Bronchial epithelial cell (primary cell): ENCODE results near the gene MACROD1. TPM values are rescaled to one million over a fixed set of nuclear protein-coding genes. Genes with fewer than 3 reads are reported as not detected.

Source experiments
- DNase-seq: peaks from one replicate; pipeline ENCODE4 v3.0.0-alpha.2; 2010; ENCODE audit warnings: low read depth
- FAIRE-seq: peaks from 2 replicates; lab custom pipeline; 2011; peaks lifted over from hg19 to GRCh38; lab: Jason Lieb, UNC
- H3K27me3 ChIP-seq: 2 replicates; pipeline ENCODE4 v1.5.1; 2011; ENCODE audit warnings: low read length; ENCODE audit not compliant: control insufficient read depth, insufficient read depth
- H3K36me3 ChIP-seq: 2 replicates; pipeline ENCODE4 v1.5.1; 2011; ENCODE audit warnings: low read length; ENCODE audit not compliant: control insufficient read depth, insufficient read depth
- H3K4me3 ChIP-seq: 2 replicates; pipeline ENCODE4 v1.5.1; 2011; ENCODE audit warnings: mild to moderate bottlenecking, low read depth, low read length, control low read depth
- CTCF ChIP-seq: IDR thresholded peaks from 2 replicates; pipeline ENCODE4 v1.5.1; 2011; ENCODE audit warnings: mild to moderate bottlenecking, moderate library complexity, low read length, control low read depth, inconsistent platforms; ENCODE audit not compliant: insufficient read depth, severe bottlenecking
- total RNA-seq: library from RNA; depleted of rRNA; stranded (reverse); fragments of >200 nt; gene quantifications from 2 replicates; pipeline ENCODE4 v1.2.1, GENCODE V29; 2014

The MACROD1 gene
- total RNA-seq, 1 donor from 2014 or later, result 17.9 TPM

- H3K4me3 ChIP-seq, result no peak overlapping the region
- TF ChIP-seq CTCF, result no peak
- no peaks in the 10 kb centered on the region for H3K36me3 ChIP-seq
- FAIRE-seq (no peak), DNase-seq (no peak)
- H3K27me3 ChIP-seq, result no peaks in the 10 kb centered on the region
Measured at GRCh38 chr11:64117763-64118459, 48.0 kb downstream of the MACROD1 start.

- H3K4me3 ChIP-seq, result no peak overlapping the region
- H3K27me3 ChIP-seq, result no peaks in the 10 kb centered on the region
- FAIRE-seq (no peak), DNase-seq (no peak)
- H3K36me3 ChIP-seq, result no peaks in the 10 kb centered on the region
- TF ChIP-seq CTCF, result no peak
Measured at GRCh38 chr11:64115531-64116522, 50.1 kb downstream of the MACROD1 start.

GRCh38 chr11:64114231-64114630 is 51.7 kb downstream of the MACROD1 start:
- TF ChIP-seq CTCF, result no peak
- Histone ChIP-seq H3K27me3 (no peaks in the 10 kb centered on the region), H3K36me3 (no peaks in the 10 kb centered on the region), H3K4me3 (no peak overlapping the region)
- DNase-seq (no peak), FAIRE-seq (no peak)

- TF ChIP-seq CTCF, result no peak
- no peaks in the 10 kb centered on the region for H3K36me3 ChIP-seq
- H3K4me3 ChIP-seq, result no peak overlapping the region
- no peaks in the 10 kb centered on the region for H3K27me3 ChIP-seq
- peak; percentile 95 for FAIRE-seq
- no peak for DNase-seq
Measured at GRCh38 chr11:64113462-64113780, 52.5 kb downstream of the MACROD1 start.

GRCh38 chr11:64112771-64113461 is 53.0 kb downstream of the MACROD1 start:
- Histone ChIP-seq H3K27me3 (no peaks in the 10 kb centered on the region), H3K36me3 (no peaks in the 10 kb centered on the region), H3K4me3 (no peak overlapping the region)
- no peak for TF ChIP-seq CTCF
- DNase-seq (no peak), FAIRE-seq (no peak)
